Glutamatergic neuron (in vitro differentiated cells): ENCODE measurements around the gene BEAN1. TPM values are rescaled to one million over a fixed set of nuclear protein-coding genes. Genes with fewer than 3 reads are reported as not detected.

Experiments
- DNase-seq: peaks from one replicate; pipeline ENCODE4 v3.0.0; 2022
- H3K27ac Mint-ChIP-seq: one replicate; pipeline ENCODE4 v1.8.0; 2020; ENCODE audit warnings: mild to moderate bottlenecking, mixed read lengths, inconsistent platforms; ENCODE audit not compliant: unreplicated experiment
- H3K27me3 Mint-ChIP-seq: one replicate; pipeline ENCODE4 v1.8.0; 2020; ENCODE audit warnings: mild to moderate bottlenecking, moderate library complexity, mixed read lengths, inconsistent platforms; ENCODE audit not compliant: unreplicated experiment
- H3K36me3 Mint-ChIP-seq: one replicate; pipeline ENCODE4 v1.8.0; 2020; ENCODE audit warnings: mild to moderate bottlenecking, mixed read lengths, inconsistent platforms; ENCODE audit not compliant: unreplicated experiment
- H3K4me1 Mint-ChIP-seq: one replicate; pipeline ENCODE4 v1.8.0; 2020; ENCODE audit warnings: mild to moderate bottlenecking, low read depth, mixed read lengths, inconsistent platforms; ENCODE audit not compliant: unreplicated experiment
- H3K4me3 Mint-ChIP-seq: one replicate; pipeline ENCODE4 v1.8.0; 2020; ENCODE audit warnings: mild to moderate bottlenecking, mixed read lengths, inconsistent platforms; ENCODE audit not compliant: unreplicated experiment
- H3K9me3 Mint-ChIP-seq: one replicate; pipeline ENCODE4 v1.8.0; 2020; ENCODE audit warnings: mild to moderate bottlenecking, moderate library complexity, mixed read lengths, inconsistent platforms; ENCODE audit not compliant: unreplicated experiment
- CTCF ChIP-seq: fragments of 200-600 bp; sonication (generic); IDR thresholded peaks from one replicate; pipeline ENCODE4 v1.5.0; 2021; ENCODE audit not compliant: partially characterized antibody, unreplicated experiment
- total RNA-seq: library from RNA; stranded (reverse); fragmentation: NEBNext Ultra II Directional; extraction: Animal tissue kit (Norgen Biotek cat#: 25700); gene quantifications from one replicate; pipeline ENCODE4 v1.2.1, GENCODE V29; 2021; ENCODE audit not compliant: unreplicated experiment

BEAN1 gene
- total RNA-seq, 1 donor from 2014 or later = 1.8 TPM

DNA sequence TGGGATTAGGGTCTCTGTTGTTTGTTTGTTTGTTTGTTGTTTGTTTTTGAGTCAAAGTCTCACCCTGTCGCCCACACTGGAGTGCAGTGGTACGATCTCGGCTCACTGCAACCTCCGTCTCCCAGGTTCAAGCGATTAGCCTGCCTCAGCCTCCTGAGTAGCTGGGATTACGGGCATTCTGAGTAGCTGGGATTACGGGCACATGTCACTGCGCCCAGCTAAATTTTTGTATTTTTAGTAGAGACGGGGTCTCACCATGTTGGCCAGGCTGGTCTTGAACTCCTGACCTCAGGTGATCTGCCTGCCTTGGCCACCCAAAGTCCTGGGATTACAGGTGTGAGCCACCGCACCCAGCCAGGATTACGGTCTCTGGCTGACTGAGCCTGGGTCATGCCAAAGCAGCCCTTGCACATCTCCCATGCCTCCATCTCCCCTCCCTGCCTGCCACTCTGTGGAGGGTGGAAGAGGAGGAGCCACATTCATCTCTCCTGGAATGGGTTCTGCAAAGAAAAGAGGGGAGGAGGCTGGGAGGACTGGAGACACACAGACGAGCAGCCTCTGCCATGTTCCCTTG, 59.2 kb downstream of the BEAN1 start:
- Mint-ChIP-seq H3K27ac (no peak overlapping the region), H3K4me1 (peaks cover 5% of the 10 kb centered on the region), H3K9me3 (peaks cover 4% of the 10 kb centered on the region), H3K27me3 (peaks cover 7% of the 10 kb centered on the region), H3K4me3 (no peak overlapping the region), H3K36me3 (no peaks in the 10 kb centered on the region)
- no peak for TF ChIP-seq CTCF
- DNase-seq = no peak

DNA sequence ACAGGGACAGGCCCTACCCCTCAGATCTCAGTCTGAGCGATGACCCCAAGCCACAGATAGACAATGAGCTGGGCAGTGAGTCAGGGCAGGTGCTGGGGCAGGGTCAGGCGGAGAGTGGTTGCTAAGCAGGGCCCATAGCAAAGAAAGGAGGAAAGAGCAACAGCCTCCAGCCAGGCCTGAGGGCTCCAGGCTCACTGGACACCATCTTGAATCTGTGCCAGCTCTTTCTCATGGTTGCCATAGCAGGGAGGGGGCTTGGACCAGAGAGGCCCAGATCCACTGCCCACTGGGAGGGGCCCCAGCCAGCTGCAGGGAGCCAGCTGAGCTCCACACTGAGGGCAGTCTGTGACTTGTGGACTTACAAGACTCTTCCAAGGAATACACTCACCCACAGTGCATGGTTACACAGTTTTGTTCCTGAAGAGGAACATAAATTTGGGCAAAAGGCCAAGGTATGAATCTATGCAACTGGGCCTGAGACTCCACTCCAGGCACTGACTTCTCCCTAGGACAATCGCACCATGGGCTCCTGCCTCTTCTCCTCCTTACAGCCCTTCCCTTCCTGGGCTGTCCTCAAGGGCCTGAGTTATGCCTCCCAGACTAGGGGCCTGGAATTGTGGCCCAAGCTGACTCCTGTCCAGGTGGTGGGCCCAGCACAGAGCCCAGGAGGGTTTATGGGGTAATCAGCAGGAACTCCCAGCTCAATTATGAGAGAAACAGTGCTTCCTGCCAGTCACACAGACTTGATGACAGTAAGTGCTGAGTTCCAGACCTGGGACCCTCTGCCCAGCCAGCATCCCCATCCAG, 59.9 kb downstream of the BEAN1 start:
- Mint-ChIP-seq H3K4me3 (no peak overlapping the region), H3K9me3 (peaks cover 4% of the 10 kb centered on the region), H3K36me3 (no peaks in the 10 kb centered on the region), H3K27me3 (peaks cover 7% of the 10 kb centered on the region), H3K27ac (no peak overlapping the region), H3K4me1 (peaks cover 5% of the 10 kb centered on the region)
- no peak for TF ChIP-seq CTCF
- no peak for DNase-seq

- Mint-ChIP-seq H3K27me3 (peaks cover 7% of the 10 kb centered on the region), H3K27ac (no peak overlapping the region), H3K36me3 (no peaks in the 10 kb centered on the region), H3K9me3 (peaks cover 4% of the 10 kb centered on the region), H3K4me3 (no peak overlapping the region), H3K4me1 (peaks cover 5% of the 10 kb centered on the region)
- no peak for DNase-seq
- no peak for TF ChIP-seq CTCF
Measured at GRCh38 chr16:66487580-66488275, 60.6 kb downstream of the BEAN1 start.

- DNase-seq = no peak
- peaks cover 4% of the 10 kb centered on the region for H3K9me3 Mint-ChIP-seq
- no peak overlapping the region for H3K4me3 Mint-ChIP-seq
- H3K27me3 Mint-ChIP-seq = peaks cover 6% of the 10 kb centered on the region
- no peak for TF ChIP-seq CTCF
- no peak overlapping the region for H3K27ac Mint-ChIP-seq
- peaks cover 5% of the 10 kb centered on the region for H3K4me1 Mint-ChIP-seq
- H3K36me3 Mint-ChIP-seq = no peaks in the 10 kb centered on the region
Measured at GRCh38 chr16:66488505-66488904, 61.4 kb downstream of the BEAN1 start.

- TF ChIP-seq CTCF = no peak
- no peak for DNase-seq
- peaks cover 4% of the 10 kb centered on the region for H3K27me3 Mint-ChIP-seq
- H3K4me3 Mint-ChIP-seq = no peak overlapping the region
- H3K9me3 Mint-ChIP-seq = peaks cover 4% of the 10 kb centered on the region
- H3K27ac Mint-ChIP-seq = no peak overlapping the region
- H3K36me3 Mint-ChIP-seq = no peaks in the 10 kb centered on the region
- no peaks in the 10 kb centered on the region for H3K4me1 Mint-ChIP-seq
Measured at GRCh38 chr16:66489385-66489784, 62.3 kb downstream of the BEAN1 start.
